HUES6 (cell line): ENCODE data around the gene CD5L.

Source experiments
- H3K27ac ChIP-seq: 2 replicates; pipeline ENCODE4 v1.7.0; 2013; ENCODE audit warnings: low read depth, mild to moderate bottlenecking, low read length, inconsistent platforms
- H3K27me3 ChIP-seq: 2 replicates; pipeline ENCODE4 v1.6.1; 2013; ENCODE audit warnings: low read length; ENCODE audit not compliant: control insufficient read depth, insufficient read depth
- H3K36me3 ChIP-seq: 2 replicates; pipeline ENCODE4 v1.6.1; 2013; ENCODE audit warnings: low read length; ENCODE audit not compliant: control insufficient read depth, insufficient read depth
- H3K4me1 ChIP-seq: 2 replicates; pipeline ENCODE4 v1.6.1; 2013; ENCODE audit warnings: low read length; ENCODE audit not compliant: control insufficient read depth, insufficient read depth
- H3K4me3 ChIP-seq: 2 replicates; pipeline ENCODE4 v1.5.1; 2013; ENCODE audit warnings: low read depth, low read length
- H3K9ac ChIP-seq: one replicate; pipeline ENCODE4 v1.6.1; 2013; ENCODE audit warnings: mild to moderate bottlenecking, low read length
- H3K9me3 ChIP-seq: 2 replicates; pipeline ENCODE4 v1.6.1; 2013; ENCODE audit warnings: low read depth, low read length; ENCODE audit not compliant: control insufficient read depth, insufficient read depth

The CD5L gene

GRCh38 chr1:157819215-157819614 lies 22.4 kb downstream of the CD5L start:
- H3K9ac ChIP-seq, result no peak overlapping the region

GRCh38 chr1:157813269-157813668 lies 28.3 kb downstream of the CD5L start:
- Histone ChIP-seq H3K27ac (no peak overlapping the region), H3K4me3 (no peak overlapping the region), H3K27me3 (no peaks in the 10 kb centered on the region), H3K9me3 (no peaks in the 10 kb centered on the region), H3K9ac (no peak overlapping the region), H3K36me3 (no peaks in the 10 kb centered on the region), H3K4me1 (no peaks in the 10 kb centered on the region)

More at GRCh38 chr1:157819215-157819614, 22.4 kb downstream of the CD5L start:
- no peak overlapping the region for H3K27ac ChIP-seq
- no peaks in the 10 kb centered on the region for H3K4me1 ChIP-seq
- 0 out of 2 replicates have a peak, but pooled peaks cover 3% of the 10 kb centered on the region for H3K27me3 ChIP-seq
- H3K36me3 ChIP-seq, result no peaks in the 10 kb centered on the region
- H3K9me3 ChIP-seq, result no peaks in the 10 kb centered on the region
- H3K4me3 ChIP-seq, result no peak overlapping the region

- Histone ChIP-seq H3K4me1 (no peaks in the 10 kb centered on the region), H3K9me3 (no peaks in the 10 kb centered on the region), H3K4me3 (no peak overlapping the region), H3K9ac (no peak overlapping the region), H3K36me3 (no peaks in the 10 kb centered on the region), H3K27ac (no peak overlapping the region), H3K27me3 (no peaks in the 10 kb centered on the region; the same call in 1 of the 2 replicates)
Observed at GRCh38 chr1:157806431-157807149, 35.0 kb downstream of the CD5L start.

- Histone ChIP-seq H3K9ac (no peak overlapping the region), H3K36me3 (no peaks in the 10 kb centered on the region), H3K4me1 (no peaks in the 10 kb centered on the region), H3K27ac (no peak overlapping the region), H3K4me3 (no peak overlapping the region), H3K27me3 (no peaks in the 10 kb centered on the region; the same call in 1 of the 2 replicates), H3K9me3 (no peaks in the 10 kb centered on the region)
Observed at GRCh38 chr1:157803851-157804250, 37.8 kb downstream of the CD5L start.

GRCh38 chr1:157799996-157800395 lies 41.6 kb downstream of the CD5L start:
- no peaks in the 10 kb centered on the region for H3K36me3 ChIP-seq

GRCh38 chr1:157798211-157798610 lies 43.4 kb downstream of the CD5L start:
- Histone ChIP-seq H3K27ac (no peak overlapping the region), H3K4me3 (no peak overlapping the region), H3K36me3 (no peaks in the 10 kb centered on the region), H3K9ac (no peak overlapping the region), H3K27me3 (no peaks in the 10 kb centered on the region), H3K4me1 (no peaks in the 10 kb centered on the region), H3K9me3 (peaks cover 7% of the 10 kb centered on the region; the same call in 1 of the 2 replicates)

More at GRCh38 chr1:157799996-157800395, 41.6 kb downstream of the CD5L start:
- H3K27ac ChIP-seq, result no peak overlapping the region
- no peaks in the 10 kb centered on the region for H3K27me3 ChIP-seq
- no peak overlapping the region for H3K4me3 ChIP-seq
- H3K9ac ChIP-seq, result no peak overlapping the region
- H3K9me3 ChIP-seq, result no peaks in the 10 kb centered on the region
- H3K4me1 ChIP-seq, result no peaks in the 10 kb centered on the region

GRCh38 chr1:157785248-157785647 lies 56.4 kb downstream of the CD5L start:
- H3K4me3 ChIP-seq, result no peak overlapping the region
- no peaks in the 10 kb centered on the region for H3K4me1 ChIP-seq
- no peaks in the 10 kb centered on the region for H3K36me3 ChIP-seq
- no peak overlapping the region for H3K27ac ChIP-seq
- no peaks in the 10 kb centered on the region; the same call in 1 of the 2 replicates for H3K27me3 ChIP-seq
- no peaks in the 10 kb centered on the region for H3K9me3 ChIP-seq
- H3K9ac ChIP-seq, result no peak overlapping the region

GRCh38 chr1:157784801-157785200 lies 56.8 kb downstream of the CD5L start:
- Histone ChIP-seq H3K27ac (no peak overlapping the region), H3K4me1 (no peaks in the 10 kb centered on the region), H3K27me3 (no peaks in the 10 kb centered on the region; the same call in 1 of the 2 replicates)

GRCh38 chr1:157782931-157783330 lies 58.7 kb downstream of the CD5L start:
- Histone ChIP-seq H3K9ac (no peak overlapping the region), H3K27me3 (no peaks in the 10 kb centered on the region; the same call in 1 of the 2 replicates), H3K9me3 (no peaks in the 10 kb centered on the region), H3K4me1 (no peaks in the 10 kb centered on the region), H3K36me3 (no peaks in the 10 kb centered on the region), H3K27ac (no peak overlapping the region), H3K4me3 (no peak overlapping the region)

More at GRCh38 chr1:157784801-157785200, 56.8 kb downstream of the CD5L start:
- H3K36me3 ChIP-seq, result no peaks in the 10 kb centered on the region
- H3K9me3 ChIP-seq, result no peaks in the 10 kb centered on the region
- H3K9ac ChIP-seq, result no peak overlapping the region
- no peak overlapping the region for H3K4me3 ChIP-seq

- no peaks in the 10 kb centered on the region for H3K4me1 ChIP-seq
Observed at GRCh38 chr1:157781048-157781447, 60.6 kb downstream of the CD5L start.

More at GRCh38 chr1:157781048-157781447, 60.6 kb downstream of the CD5L start:
- H3K4me3 ChIP-seq, result no peak overlapping the region
- H3K9me3 ChIP-seq, result no peaks in the 10 kb centered on the region
- H3K27ac ChIP-seq, result no peak overlapping the region
- H3K27me3 ChIP-seq, result no peaks in the 10 kb centered on the region; the same call in 1 of the 2 replicates
- no peaks in the 10 kb centered on the region for H3K36me3 ChIP-seq
- H3K9ac ChIP-seq, result no peak overlapping the region
